ENCODE data around the gene COMMD8. TPM values are rescaled to one million over a fixed set of nuclear protein-coding genes. Genes with fewer than 3 reads are reported as not detected.
A peak's percentile ranks its signal among the peaks of the same experiment; 100 is the strongest.

COMMD8 gene
- total and polyA plus RNA-seq, 10 of the 15 experiments (the other 5 are each of a cell fraction or from before 2014, with no cell fraction given), result 27.6 to 156 (median 48.4) TPM

DNA sequence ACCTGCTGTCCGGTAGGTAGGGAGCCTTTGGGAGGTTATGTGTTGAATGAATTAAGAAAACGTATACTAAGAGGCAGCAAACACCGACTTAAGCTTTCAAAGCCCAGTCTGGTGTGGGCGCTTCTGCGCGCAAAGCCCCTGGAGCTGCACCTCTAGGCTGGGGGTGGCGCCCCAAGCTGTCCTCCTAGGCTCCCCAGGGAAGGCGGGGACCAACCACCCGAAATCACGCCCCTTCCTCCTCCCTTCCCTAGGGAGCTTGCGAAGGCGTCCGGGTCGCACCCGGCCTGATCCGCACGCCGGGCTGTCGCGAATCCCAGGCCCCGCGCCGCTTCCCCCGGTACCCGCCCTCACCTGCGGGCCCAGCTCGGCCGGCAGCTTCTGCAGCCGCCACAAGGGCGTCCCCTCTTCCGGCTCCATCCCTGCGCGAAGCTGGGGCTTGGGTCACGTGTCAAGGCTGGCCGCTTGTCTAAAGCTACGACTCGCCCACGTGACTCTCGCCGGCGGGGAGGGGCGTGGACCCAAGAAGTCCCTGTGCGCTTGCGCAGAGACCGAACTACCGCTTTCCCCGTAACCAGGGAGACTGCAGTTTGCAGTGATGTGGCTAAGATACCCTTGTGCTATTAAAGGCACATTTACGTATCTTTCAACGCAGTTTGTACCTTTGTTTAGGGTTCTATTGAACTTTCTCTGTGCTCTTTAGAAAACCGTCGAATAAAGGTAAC, at the start of gene COMMD8 (continued):
- TF ChIP-seq ZNF592 (IDR thresholded peaks at IDR 0.05) (no peak), RELB (IDR thresholded peaks at IDR 0.05; ENCODE audit: low read depth) (peak; percentile 64; the same call in 1 of the 2 replicates), ZBED1 (IDR thresholded peaks at IDR 0.05; ENCODE audit: borderline replicate concordance) (no peak), IRF5 (IDR thresholded peaks at IDR 0.05; ENCODE audit: borderline replicate concordance) (no peak), ZNF217 (IDR thresholded peaks at IDR 0.05) (no peak; the same call in 1 of the 2 replicates), NR2C2 (IDR thresholded peaks at IDR 0.05; ENCODE audit: borderline replicate concordance, control insufficient read depth, insufficient read length, low read depth) (no peak), CHD4 (IDR thresholded peaks at IDR 0.05) (no peak), TCF7 (IDR thresholded peaks at IDR 0.05; ENCODE audit: borderline replicate concordance) (no peak), POLR2AphosphoS5 (IDR thresholded peaks at IDR 0.05; ENCODE audit: low read length) (peak; percentile 82; the same call in 1 of the 2 replicates), HDAC2 (IDR thresholded peaks at IDR 0.05) (no peak), ETV6 (conservative IDR thresholded peaks at IDR 0.05 in 1 of 2, IDR thresholded peaks at IDR 0.05 in 1 of 2; ENCODE audit: borderline replicate concordance in 1 of 2, low read depth in 1 of 2) (no peak; a peak in 1 of 4 replicates), RCOR1 (conservative IDR thresholded peaks at IDR 0.05; ENCODE audit: low read depth, low read length) (no peak), LARP7 (IDR thresholded peaks at IDR 0.05) (peak; percentile 65; the same call in 1 of the 2 replicates), ZNF622 (IDR thresholded peaks at IDR 0.05) (no peak), CTCF (IDR thresholded peaks at IDR 0.05 in 2 of 3, conservative IDR thresholded peaks at IDR 0.05 in 1 of 3; ENCODE audit: control insufficient read depth in 2 of 3, extremely low read depth in 1 of 3, insufficient read depth in 1 of 3, low read depth in 3 of 3, low read length in 3 of 3) (peak; percentile 22 to 41 (median 34); a peak in 5 of 6 replicates), KLF5 (IDR thresholded peaks at IDR 0.05; ENCODE audit: partially characterized antibody) (peak; percentile 45)
- TF ChIP-seq, protein P1, sequence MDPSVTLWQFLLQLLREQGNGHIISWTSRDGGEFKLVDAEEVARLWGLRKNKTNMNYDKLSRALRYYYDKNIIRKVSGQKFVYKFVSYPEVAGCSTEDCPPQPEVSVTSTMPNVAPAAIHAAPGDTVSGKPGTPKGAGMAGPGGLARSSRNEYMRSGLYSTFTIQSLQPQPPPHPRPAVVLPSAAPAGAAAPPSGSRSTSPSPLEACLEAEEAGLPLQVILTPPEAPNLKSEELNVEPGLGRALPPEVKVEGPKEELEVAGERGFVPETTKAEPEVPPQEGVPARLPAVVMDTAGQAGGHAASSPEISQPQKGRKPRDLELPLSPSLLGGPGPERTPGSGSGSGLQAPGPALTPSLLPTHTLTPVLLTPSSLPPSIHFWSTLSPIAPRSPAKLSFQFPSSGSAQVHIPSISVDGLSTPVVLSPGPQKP (IDR thresholded peaks at IDR 0.05; ENCODE audit: low read depth, low read length), result peak; percentile 55; the same call in 1 of the 2 replicates
